HG03457 (cell line): ENCODE results near the gene GOLGA1.
"Not testable (repeated sequence)": the region's sequence is repeated elsewhere in the genome, so short reads cannot be mapped to it uniquely, and the experiment has no call there.

Experiments used
- ATAC-seq: cut with Tn5 transposase; IDR thresholded peaks from one replicate; pipeline ENCODE4 v1.9.1; 2021; ENCODE audit warnings: moderate number of reproducible peaks; ENCODE audit not compliant: unreplicated experiment

Gene GOLGA1, protein sequence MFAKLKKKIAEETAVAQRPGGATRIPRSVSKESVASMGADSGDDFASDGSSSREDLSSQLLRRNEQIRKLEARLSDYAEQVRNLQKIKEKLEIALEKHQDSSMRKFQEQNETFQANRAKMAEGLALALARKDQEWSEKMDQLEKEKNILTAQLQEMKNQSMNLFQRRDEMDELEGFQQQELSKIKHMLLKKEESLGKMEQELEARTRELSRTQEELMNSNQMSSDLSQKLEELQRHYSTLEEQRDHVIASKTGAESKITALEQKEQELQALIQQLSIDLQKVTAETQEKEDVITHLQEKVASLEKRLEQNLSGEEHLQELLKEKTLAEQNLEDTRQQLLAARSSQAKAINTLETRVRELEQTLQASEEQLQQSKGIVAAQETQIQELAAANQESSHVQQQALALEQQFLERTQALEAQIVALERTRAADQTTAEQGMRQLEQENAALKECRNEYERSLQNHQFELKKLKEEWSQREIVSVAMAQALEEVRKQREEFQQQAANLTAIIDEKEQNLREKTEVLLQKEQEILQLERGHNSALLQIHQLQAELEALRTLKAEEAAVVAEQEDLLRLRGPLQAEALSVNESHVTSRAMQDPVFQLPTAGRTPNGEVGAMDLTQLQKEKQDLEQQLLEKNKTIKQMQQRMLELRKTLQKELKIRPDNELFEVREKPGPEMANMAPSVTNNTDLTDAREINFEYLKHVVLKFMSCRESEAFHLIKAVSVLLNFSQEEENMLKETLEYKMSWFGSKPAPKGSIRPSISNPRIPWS

DNA sequence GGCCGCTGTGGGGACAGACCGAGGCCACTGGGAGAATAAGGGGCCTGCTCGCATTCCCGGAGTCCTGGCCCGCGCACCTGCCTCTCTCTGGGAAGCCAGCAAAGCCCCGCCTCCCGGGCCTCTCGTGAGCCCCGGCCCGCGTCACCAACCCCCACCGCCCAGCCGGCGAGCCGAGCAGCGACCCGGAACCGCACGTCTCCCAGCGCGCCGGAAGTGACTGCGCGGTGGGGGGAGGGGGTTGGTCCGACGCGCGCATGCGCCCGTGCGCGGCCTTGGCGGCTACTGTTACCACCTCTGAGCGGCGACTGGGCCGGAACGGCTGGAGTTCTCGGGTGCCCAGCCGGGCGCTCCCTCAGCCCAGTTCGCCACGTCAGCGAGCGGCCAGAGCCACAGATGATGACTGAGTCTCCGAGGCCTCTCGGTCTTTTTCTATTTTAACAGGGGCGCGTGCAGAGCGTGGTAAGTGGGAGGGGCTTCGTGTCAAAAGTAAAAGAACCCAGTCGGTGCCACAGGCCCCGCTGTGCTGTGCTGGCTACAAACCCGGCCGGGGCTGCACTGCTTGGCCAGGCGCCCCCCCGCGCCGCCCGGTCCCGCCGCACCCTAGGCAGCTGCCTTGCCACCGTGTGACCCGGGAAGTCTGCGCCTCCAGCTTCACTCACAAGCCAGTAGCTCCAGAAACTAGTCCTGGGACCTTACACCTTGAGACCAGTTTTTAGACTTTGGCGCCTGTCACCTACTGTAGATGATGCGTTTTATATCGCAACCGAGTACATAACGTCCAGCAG, at the start of gene GOLGA1:
TSS of gene GOLGA1 (minus strand) at position 190 of the 785 bp plus-strand sequence. CDS start 2,372 bp downstream, outside the sequence.
- peak; percentile 68 for ATAC-seq

DNA sequence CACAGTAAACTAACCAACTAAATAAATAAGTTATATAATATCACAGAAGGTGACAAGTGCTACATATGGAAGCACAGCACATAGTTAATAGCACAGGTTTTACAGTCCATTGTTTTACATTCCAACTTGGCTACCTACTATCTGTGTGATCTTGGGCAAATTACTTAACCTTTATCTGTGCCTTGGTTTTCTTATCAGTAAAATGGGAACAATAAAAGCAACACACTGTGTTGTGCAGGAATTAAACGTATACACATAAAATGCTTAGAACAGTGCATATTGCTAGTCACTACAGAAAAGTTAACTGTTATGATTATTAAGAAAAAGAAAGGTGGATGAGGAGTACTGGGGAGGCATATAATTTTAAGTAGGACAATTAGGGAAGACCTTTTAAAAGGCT, 42.8 kb upstream of the GOLGA1 start:
- no peak for ATAC-seq

- no peak for ATAC-seq
Observed at GRCh38 chr9:124980431-124980830, 39.5 kb upstream of the GOLGA1 start.

DNA sequence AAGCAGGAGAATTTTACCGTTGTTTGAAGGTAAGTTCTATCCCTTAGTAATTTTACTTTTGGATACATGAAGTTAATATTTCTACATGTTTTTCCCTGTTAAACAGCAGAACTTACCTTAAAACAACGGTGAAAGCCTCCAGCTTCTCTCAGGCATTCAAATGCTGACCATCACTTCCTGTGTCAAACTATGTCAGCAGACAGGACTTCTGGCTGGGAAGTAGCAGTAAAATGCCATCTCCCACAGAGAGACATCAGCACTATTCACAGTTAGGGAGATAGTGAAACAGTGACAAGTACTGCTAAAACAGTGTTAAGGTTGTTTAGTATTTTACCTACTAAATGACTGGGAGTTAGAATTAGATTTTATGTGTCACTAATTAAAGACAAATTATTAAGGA, 34.2 kb upstream of the GOLGA1 start:
- no peak for ATAC-seq

DNA sequence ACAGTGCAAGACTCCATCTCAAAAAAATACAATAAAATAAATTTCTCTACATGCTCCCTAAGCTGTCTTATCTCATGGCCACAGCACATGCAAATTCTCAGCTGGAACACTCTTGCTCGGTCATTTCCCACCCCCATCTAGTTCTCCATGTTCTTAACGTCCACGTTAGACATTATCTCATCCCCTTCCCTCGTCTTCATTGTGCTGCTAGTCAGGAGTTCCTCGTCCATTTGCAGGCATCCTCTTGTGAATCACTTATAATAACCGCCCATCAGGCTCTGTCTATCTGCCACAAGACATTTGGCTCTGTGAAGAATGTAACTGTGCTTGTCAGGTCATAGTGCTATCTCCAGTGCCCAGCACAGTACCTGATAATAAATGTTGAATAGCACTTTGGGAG, 32.9 kb upstream of the GOLGA1 start:
- no peak for ATAC-seq

GRCh38 chr9:124972241-124972770, 31.4 kb upstream of the GOLGA1 start:
- ATAC-seq = no peak

DNA sequence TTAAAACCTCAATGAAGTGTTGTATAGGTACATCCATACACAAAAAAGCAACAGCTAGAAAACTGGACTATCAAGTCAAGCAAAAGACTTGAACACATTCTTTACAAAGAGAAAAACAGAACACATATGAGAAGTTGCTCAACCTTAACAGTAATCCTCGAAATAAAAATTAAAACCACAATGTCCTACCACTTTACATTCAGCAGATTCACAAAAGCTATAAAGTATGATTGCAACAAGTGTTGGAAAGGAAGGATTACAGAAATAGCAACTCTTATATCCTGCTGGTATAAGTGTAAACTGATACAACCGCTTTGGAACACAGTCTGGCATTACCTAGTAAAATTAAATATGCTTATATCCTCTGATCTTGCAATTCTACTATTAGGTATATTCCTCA, 28.5 kb upstream of the GOLGA1 start:
- ATAC-seq = no peak

DNA sequence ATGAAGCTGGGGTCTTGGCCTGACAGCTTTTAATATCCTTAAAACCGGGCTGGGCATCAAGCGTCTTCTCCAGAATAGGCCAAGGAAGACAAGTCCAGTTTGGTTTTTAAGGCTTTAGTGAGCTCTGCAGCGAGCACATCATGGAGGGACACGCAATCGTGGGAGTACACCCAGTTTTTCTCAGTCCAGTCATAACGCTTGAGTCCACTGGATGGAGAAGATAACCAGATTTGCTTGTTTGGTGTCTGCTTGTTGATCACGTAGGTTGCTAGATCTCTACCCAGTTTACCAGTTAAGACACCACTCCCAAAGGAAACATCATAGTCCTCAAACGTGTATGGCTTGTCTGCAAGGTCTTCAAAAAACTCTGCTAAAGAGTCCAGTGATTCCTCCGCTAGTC, 27.4 kb upstream of the GOLGA1 start:
- no peak for ATAC-seq

DNA sequence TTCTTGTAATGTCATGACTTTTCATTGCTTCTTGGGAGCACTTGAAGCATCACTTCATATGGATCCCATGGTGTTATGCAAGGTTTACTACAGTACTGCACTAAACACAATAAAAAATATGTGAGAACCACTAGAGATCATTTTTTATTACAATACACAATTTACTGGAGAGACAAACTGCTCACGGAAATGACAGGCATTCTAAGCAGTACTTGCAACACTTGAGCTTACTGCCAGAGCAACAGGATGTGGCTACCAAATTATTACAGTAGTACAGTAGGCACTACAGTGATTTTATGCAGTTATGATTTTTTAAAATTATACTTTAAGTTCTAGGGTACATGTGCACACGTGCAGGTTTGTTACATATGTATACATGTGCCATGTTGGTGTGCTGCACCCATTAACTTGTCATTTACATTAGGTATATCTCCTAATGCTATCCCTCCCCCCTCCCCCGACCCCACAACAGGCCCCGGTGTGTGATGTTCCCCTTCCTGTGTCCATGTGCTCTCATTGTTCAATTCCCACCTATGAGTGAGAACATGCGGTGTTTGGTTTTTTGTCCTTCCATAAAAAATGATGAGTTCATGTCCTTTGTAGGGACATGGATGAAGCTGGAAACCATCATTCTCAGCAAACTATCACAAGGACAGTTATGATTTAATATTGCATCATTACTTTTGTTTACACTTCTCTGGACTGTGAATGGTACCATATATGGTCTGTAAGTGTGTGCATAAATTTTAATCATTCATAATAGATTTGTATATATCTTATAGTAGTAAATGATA, 25.1 kb upstream of the GOLGA1 start:
- not testable (repeated sequence) for ATAC-seq

- ATAC-seq = no peak
Observed at GRCh38 chr9:124964604-124965003, 23.7 kb upstream of the GOLGA1 start.

DNA sequence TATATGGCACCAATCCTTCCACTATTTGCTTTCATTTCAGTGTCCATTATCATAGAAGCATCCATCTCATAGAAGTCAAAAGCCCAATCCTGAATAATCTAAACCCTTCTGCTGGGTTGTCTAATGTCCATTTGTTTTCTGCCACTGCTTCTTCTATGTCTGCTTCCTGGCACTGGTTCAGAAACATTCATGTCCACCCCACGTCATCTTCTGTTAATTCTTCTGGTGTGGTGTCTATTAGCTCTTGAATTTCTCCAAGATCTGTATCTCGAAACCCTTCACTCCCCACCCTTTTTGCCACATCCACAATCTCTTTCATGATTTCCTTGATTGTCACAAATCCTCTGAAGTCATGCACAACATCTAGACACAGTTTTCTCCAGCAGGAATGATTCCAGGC, 23.2 kb upstream of the GOLGA1 start:
- no peak for ATAC-seq

DNA sequence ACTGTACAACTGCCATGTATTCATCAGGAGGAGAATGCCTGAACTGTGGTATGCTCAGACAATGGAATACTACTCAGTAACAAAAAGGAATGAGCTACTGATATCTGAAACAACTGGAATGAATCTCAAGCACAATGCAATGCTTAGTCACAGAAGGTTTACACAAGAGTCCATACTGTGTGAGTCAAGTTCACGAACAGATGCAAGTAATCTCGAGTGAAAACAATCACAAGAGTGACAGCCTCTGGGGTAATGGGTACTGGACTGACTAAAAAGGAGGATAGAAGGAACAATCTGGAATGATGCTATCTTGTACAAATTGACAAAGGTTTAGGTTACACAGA, 19.5 kb upstream of the GOLGA1 start:
- no peak for ATAC-seq

DNA sequence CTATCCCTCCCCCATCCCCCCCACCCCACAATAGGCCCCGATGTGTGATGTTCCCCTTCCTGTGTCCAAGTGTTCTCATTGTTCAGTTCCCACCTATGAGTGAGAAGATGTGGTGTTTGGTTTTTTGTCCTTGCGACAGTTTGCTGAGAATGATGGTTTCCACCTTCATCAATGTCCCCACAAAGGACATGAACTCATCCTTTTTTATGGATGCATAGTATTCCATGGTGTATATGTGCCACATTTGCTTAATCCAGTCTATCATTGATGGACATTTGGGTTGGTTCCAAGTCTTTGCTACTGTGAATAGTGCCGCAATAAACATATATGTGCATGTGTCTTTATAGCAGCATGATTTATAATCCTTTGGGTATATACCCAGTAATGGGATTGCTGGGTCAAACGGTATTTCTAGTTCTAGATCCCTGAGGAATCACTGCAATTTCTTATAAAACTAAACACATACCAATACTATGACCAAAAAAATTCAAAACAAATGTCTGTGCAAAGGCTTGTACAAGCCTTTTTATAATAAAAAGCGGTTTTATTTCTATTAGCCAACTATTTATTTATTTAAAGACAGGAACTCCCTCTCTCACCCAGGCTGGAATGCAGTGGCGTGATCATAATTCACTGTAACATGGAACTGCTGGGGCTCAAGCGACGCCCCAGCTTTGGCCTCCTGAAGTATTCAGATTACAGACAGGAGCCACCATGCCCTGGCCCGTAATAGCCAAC, 19.0 kb upstream of the GOLGA1 start:
- ATAC-seq = not testable (repeated sequence)

- ATAC-seq = no peak
Observed at GRCh38 chr9:124954255-124954654, 13.4 kb upstream of the GOLGA1 start.

DNA sequence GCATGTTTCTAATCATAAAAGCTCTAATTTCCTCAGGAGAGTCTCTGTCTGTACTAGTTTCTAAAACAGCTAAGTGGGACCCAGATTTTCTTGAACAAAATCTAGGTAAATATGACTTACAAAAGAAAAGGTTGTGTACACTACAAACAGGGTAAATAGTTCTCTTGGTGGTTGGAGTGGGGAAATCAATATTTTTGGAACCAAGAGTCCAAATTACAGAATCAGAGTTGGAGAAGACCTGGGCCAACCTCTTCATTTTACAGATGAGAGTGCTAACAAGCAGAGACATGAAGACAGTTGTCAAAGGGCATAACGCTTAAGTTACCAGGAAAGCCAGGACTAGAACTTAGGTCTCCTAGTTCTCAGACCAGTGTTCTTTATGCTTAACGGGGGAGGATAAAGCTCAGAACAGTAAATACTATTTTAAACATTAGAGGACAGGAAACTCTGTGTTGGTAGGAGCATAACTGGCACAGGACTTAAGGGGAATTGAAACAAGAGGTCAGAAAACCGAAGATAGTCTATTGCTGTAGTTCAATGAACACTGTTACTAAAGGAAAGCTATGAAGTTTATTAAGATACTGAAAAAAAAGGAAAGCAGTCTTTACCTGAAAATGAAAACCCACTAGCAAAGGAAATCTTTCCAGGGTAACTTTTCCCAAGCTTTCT, 9.3 kb upstream of the GOLGA1 start:
- no peak for ATAC-seq

DNA sequence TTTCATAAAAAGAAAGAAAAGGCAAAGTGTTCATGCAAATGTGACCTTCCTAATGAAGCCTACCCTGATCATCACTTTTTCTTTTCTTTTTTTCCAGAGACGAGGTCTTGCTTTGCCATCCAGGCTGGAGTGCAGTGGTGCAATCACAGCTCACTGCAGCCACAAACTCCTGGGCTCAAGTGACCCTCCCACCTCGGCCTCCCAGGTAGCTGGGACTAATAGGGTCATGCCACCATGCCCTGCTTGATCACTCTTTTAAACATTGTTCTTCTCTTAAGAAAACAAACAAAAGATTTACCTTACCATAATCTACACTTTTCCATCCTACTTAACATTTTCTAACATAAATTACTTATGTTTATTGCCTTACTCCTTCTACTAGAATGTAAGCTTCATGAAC, 8.5 kb upstream of the GOLGA1 start:
- ATAC-seq = no peak

GRCh38 chr9:124947727-124948391, 7.0 kb upstream of the GOLGA1 start:
- no peak for ATAC-seq

DNA sequence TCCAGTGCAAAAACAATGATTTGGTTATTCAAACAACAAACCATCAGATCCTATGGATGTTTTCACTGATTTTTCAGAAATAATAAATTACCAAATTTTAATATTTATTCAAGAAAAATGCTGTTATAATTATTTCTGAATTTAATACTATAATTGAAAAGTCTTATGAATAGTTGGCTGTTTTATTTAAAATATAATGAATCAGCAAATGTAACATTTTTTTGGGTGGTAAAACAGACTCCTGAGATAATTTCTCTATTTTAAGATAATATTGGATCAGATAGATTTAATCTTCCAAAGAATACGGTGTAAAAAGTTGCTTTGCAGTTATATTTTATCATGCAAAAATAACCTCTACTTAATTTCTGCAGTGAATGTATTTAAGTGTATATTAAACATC, 5.3 kb upstream of the GOLGA1 start:
- ATAC-seq = no peak
